K562 (cell line): ENCODE results near the gene CBLIF. TPM values are rescaled to one million over a fixed set of nuclear protein-coding genes. Genes with fewer than 3 reads are reported as not detected.

Experiments
- IRF2 ChIP-seq: sonication (generic); formaldehyde crosslinking; IDR thresholded peaks from 2 replicates; pipeline ENCODE4 v1.8.1; 2022; ENCODE audit warnings: mild to moderate bottlenecking, missing genetic modification reagents
- MBD2 ChIP-seq: sonication (generic); IDR thresholded peaks from 2 replicates; pipeline ENCODE4 v1.6.1; 2016; ENCODE audit warnings: low read depth, borderline replicate concordance
- MYC ChIP-seq, 2 experiments: fragments of 250-450 bp in 1 of 2; sonication (Bioruptor Pico) in 1 of 2; IDR thresholded peaks; 2 replicates each; pipeline versions ENCODE4 v1.5.1 to v1.6.1; 2012 to 2021; ENCODE audit warnings: low read depth in 2 of 2, borderline replicate concordance in 1 of 2, improper control_type of control experiment in 1 of 2, low read length in 1 of 2, mild to moderate bottlenecking in 1 of 2, moderate library complexity in 1 of 2
- NCOA1 ChIP-seq: fragments of 450-650 bp; IDR thresholded peaks from 2 replicates; pipeline ENCODE4 v1.6.1; 2016; ENCODE audit warnings: low read depth
- PCBP1 ChIP-seq: fragments of 200-400 bp; formaldehyde crosslinking; IDR thresholded peaks from 2 replicates; pipeline ENCODE4 v1.6.1; 2018; ENCODE audit warnings: mild to moderate bottlenecking, low read depth, low read length; ENCODE audit not compliant: poor library complexity, severe bottlenecking
- RNF2 ChIP-seq: sonication (generic); IDR thresholded peaks from 2 replicates; pipeline ENCODE4 v1.6.1; 2016
- SAFB2 ChIP-seq: fragments of 200-400 bp; formaldehyde crosslinking; IDR thresholded peaks from 2 replicates; pipeline ENCODE4 v1.6.1; 2018; ENCODE audit warnings: borderline replicate concordance, low read length, low read depth, moderate library complexity; ENCODE audit not compliant: severe bottlenecking
- ZEB2 ChIP-seq: fragments of 450-650 bp; IDR thresholded peaks from 2 replicates; pipeline ENCODE4 v1.6.1; 2016
- polyA plus RNA-seq, 8 experiments: library from polyadenylated mRNA; depleted of rRNA in 4 of 8; stranded (reverse) in 5 of 8; unstranded in 3 of 8; fragments of >200 nt; fragmentation: Nextera tagmentation in 2 of 8; fragmentation: Illumina TruSeq in 1 of 8; extraction: Ambion mirVana in 2 of 8; extraction: Trizol in 1 of 8; gene quantifications; 2 replicates each; pipeline versions ENCODE4 v1.2.1 to v1.2.3, GENCODE V29; 2011 to 2014; ENCODE audit warnings: inconsistent platforms in 1 of 8, missing spikeins in 1 of 8
- total RNA-seq, 7 experiments: library from RNA; depleted of rRNA in 6 of 7; stranded (reverse); fragments of >200 nt in 6 of 7; fragmentation: Illumina TruSeq in 2 of 7; extraction: Trizol in 2 of 7; gene quantifications; 2 replicates each; pipeline versions ENCODE4 v1.2.1 to v1.2.3, GENCODE V29; 2011 to 2021; ENCODE audit warnings: low replicate concordance in 1 of 7
- TF ChIP-seq, protein P1 (sequence below): sonication (generic); formaldehyde crosslinking; IDR thresholded peaks from 2 replicates; pipeline ENCODE4 v1.8.0; 2022; ENCODE audit warnings: mild to moderate bottlenecking, missing genetic modification reagents
- TF ChIP-seq, protein P2 (sequence below): sonication (generic); formaldehyde crosslinking; IDR thresholded peaks from 2 replicates; pipeline ENCODE4 v1.8.0; 2022; ENCODE audit warnings: mild to moderate bottlenecking, missing genetic modification reagents

Gene CBLIF
- total and polyA plus RNA-seq, 9 of the 15 experiments (the other 6 are each of a cell fraction or from before 2014, with no cell fraction given) = 0.07 to 0.83 (median 0.54) TPM

- peak; percentile 59; the same call in 1 of the 2 replicates for TF ChIP-seq RNF2
- no peak for TF ChIP-seq SAFB2
- no peak for TF ChIP-seq PCBP1
- TF ChIP-seq IRF2 (CRISPR knock-in tag) = no peak
- TF ChIP-seq MYC (IDR thresholded peaks at IDR 0.05; ENCODE audit: low read depth, low read length) = peak; percentile 80
- TF ChIP-seq MYC (CRISPR knock-in tag; IDR thresholded peaks at IDR 0.05; ENCODE audit: borderline replicate concordance, low read depth) = no peak
- TF ChIP-seq MBD2 = no peak
- no peak for TF ChIP-seq NCOA1
- TF ChIP-seq, protein P1, sequence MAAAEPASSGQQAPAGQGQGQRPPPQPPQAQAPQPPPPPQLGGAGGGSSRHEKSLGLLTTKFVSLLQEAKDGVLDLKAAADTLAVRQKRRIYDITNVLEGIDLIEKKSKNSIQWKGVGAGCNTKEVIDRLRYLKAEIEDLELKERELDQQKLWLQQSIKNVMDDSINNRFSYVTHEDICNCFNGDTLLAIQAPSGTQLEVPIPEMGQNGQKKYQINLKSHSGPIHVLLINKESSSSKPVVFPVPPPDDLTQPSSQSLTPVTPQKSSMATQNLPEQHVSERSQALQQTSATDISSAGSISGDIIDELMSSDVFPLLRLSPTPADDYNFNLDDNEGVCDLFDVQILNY (CRISPR knock-in tag) = no peak
- TF ChIP-seq ZEB2 = peak; percentile 32; the same call in 1 of the 2 replicates
- TF ChIP-seq, protein P2, sequence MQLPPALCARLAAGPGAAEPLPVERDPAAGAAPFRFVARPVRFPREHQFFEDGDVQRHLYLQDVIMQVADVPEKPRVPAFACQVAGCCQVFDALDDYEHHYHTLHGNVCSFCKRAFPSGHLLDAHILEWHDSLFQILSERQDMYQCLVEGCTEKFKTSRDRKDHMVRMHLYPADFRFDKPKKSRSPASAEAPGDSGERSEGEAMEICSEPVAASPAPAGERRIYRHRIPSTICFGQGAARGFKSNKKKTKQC (CRISPR knock-in tag) = no peak
Measured at GRCh38 chr11:59802639-59803176, 42.6 kb downstream of the CBLIF start (continued).
